Psoas muscle (tissue), 8 donors: ENCODE measurements around the gene CD79A. TPM values are rescaled to one million over a fixed set of nuclear protein-coding genes. Genes with fewer than 3 reads are reported as not detected.
A peak's percentile ranks its signal among the peaks of the same experiment; 100 is the strongest.

Source experiments
- ATAC-seq, 4 donors: fragments of 200-7000 bp; cut with Tn5 transposase; one replicate each; pipeline ENCODE4 v1.9.1; 2020; ENCODE audit warnings: moderate library complexity in 3 of 4, mild to moderate bottlenecking in 2 of 4
- DNase-seq, 2 donors: peaks; one replicate each; pipeline ENCODE4 v3.0.0-alpha.2; 2020
- H3K27ac ChIP-seq: fragments of 200-600 bp; one replicate; pipeline ENCODE4 v1.8.0; 2022
- H3K27me3 ChIP-seq, 3 donors: fragments of 200-600 bp in 1 of 3; one replicate each; pipeline versions ENCODE4 v1.6.1 to v1.8.0; 2013 to 2022; ENCODE audit warnings: low read length in 2 of 3, mild to moderate bottlenecking in 2 of 3, moderate library complexity in 1 of 3; ENCODE audit not compliant: insufficient read depth in 3 of 3
- H3K36me3 ChIP-seq, 2 donors: fragments of 200-600 bp in 1 of 2; one replicate each; pipeline versions ENCODE4 v1.6.1 to v1.8.0; 2013 to 2022; ENCODE audit warnings: low read depth in 1 of 2, mild to moderate bottlenecking in 1 of 2, moderate library complexity in 1 of 2; ENCODE audit not compliant: insufficient read depth in 1 of 2
- H3K4me1 ChIP-seq: fragments of 200-600 bp; one replicate; pipeline ENCODE4 v1.8.0; 2022
- H3K4me3 ChIP-seq: fragments of 200-600 bp; one replicate; pipeline ENCODE4 v1.8.0; 2022; ENCODE audit warnings: mild to moderate bottlenecking
- H3K9me3 ChIP-seq: fragments of 200-600 bp; one replicate; pipeline ENCODE4 v1.8.0; 2022
- WGBS, 3 donors: extraction: QIAGEN DNeasy Blood & Tissue Kit; methylation state at CpG; one replicate each; pipeline versions ENCODE4 v1.1.6 to v1.1.7; 2013; 5-methylcytosine and 5-hydroxymethylcytosine counted together
- intact Hi-C, 2 donors: fragments of 100-400 bp; cut with DNase I; formaldehyde crosslinking; loops; one replicate each; pipeline versions ENCODE4 v1.11.0 to v1.14.2; 2022
- polyA plus RNA-seq, 3 donors: library from polyadenylated mRNA; stranded (reverse); fragments of 200-250 nt; gene quantifications; one replicate each; pipeline ENCODE4 v1.2.3, GENCODE V29; 2013
- total RNA-seq, 4 donors: library from RNA; stranded (reverse); fragmentation: NEBNext Ultra II Directional in 2 of 4; extraction: Animal tissue kit (Norgen Biotek cat#: 25700) in 2 of 4; gene quantifications; one replicate each; pipeline versions ENCODE4 v1.2.1 to v1.2.4, GENCODE V29; 2021 to 2023
- TF ChIP-seq, protein P1 (sequence below): fragments of 200-600 bp; IDR thresholded peaks from one replicate; pipeline ENCODE4 v1.8.0; 2022; ENCODE audit warnings: antibody characterized with exemption
- donor health status: healthy with polysubstance abuse.
- donor health status: DM: no; HTN: no; CAD: no; lungs with moderate emphysema.
- donor health status: Bipolar disorder and iron deficiency.
- donor health status: healthy.
- donor health status: DM: yes; HTN: yes; CAD: no.
- donor health status: DM: no; HTN: no; CAD: no.
- donor health status: DM: no; HTN: no; CAD: no.
- donor health status: DM: yes; HTN: yes; CAD: no.

CD79A gene
- total and polyA plus RNA-seq, 7 donors: 0.30 to 1.4 (median 0.87) TPM

DNA sequence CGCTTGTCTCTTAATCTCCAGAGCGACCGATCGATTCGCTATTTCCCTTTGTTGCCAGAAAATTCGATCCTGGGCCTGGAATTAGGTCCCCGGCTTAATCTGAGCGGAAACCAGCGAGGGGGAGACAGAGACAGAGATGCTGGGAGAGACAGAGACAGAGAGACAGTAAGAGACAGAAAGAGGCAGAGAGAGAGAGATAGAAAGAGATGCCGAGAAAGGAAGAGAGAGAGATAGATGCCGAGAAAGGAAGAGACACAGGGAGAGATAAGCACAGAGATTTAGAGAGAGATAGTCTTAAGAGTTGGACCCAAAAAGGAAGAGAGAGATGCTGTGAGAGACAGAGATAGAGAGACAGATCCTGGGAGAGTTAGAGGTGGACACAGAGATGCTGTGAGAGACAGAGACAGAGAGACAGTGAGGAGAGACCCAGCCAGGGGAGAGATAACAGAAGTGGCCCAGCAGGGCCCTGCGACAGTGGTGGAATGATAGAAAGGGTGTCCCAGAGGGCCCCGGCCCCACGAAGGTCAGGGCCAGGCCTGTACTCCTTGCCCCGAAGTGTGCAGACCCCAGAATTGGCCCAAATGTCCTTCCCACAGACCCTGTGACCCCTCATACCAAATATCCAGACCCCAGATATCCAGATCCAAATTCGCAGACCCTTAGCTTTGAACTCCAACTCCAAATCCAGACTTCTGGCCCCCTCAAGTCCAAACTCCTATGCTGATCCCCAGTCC is 49.9 kb downstream of the CD79A start:
- 25 to 38% (median 36%) methylated on average over 14 to 16 of the region's 16 CpGs for WGBS, 3 donors
- Histone ChIP-seq H3K27me3 (peaks cover 0 to 91% (median 56%) of the 10 kb centered on the region in 3 donors), H3K36me3 (no peaks in the 10 kb centered on the region), H3K4me3 (no peak overlapping the region), H3K27ac (no peak overlapping the region), H3K4me1 (peaks cover 5% of the 10 kb centered on the region), H3K9me3 (no peaks in the 10 kb centered on the region)
- DNase-seq: no peak
- intact Hi-C loops: no loop called here
- no peak for ATAC-seq
- TF ChIP-seq, protein P1, sequence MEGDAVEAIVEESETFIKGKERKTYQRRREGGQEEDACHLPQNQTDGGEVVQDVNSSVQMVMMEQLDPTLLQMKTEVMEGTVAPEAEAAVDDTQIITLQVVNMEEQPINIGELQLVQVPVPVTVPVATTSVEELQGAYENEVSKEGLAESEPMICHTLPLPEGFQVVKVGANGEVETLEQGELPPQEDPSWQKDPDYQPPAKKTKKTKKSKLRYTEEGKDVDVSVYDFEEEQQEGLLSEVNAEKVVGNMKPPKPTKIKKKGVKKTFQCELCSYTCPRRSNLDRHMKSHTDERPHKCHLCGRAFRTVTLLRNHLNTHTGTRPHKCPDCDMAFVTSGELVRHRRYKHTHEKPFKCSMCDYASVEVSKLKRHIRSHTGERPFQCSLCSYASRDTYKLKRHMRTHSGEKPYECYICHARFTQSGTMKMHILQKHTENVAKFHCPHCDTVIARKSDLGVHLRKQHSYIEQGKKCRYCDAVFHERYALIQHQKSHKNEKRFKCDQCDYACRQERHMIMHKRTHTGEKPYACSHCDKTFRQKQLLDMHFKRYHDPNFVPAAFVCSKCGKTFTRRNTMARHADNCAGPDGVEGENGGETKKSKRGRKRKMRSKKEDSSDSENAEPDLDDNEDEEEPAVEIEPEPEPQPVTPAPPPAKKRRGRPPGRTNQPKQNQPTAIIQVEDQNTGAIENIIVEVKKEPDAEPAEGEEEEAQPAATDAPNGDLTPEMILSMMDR: no peak

- Histone ChIP-seq H3K27ac (no peak overlapping the region), H3K36me3 (no peaks in the 10 kb centered on the region), H3K27me3 (peaks cover 0 to 91% (median 54%) of the 10 kb centered on the region in 3 donors), H3K9me3 (no peaks in the 10 kb centered on the region), H3K4me1 (peaks cover 5% of the 10 kb centered on the region), H3K4me3 (peak overlapping the region; percentile 52)
- intact Hi-C loops: no loop called here
- 5 to 7% (median 7%) methylated on average over 32 to 43 of the region's 43 CpGs for WGBS, 3 donors
- TF ChIP-seq, protein P1: no peak
- DNase-seq: no peak
- no peak for ATAC-seq
These were observed 50.6 kb downstream of the CD79A start for GRCh38 chr19:41927497-41928192.

- ATAC-seq (no peak), DNase-seq (no peak)
- TF ChIP-seq, protein P1: no peak
- Histone ChIP-seq H3K9me3 (no peaks in the 10 kb centered on the region), H3K36me3 (no peaks in the 10 kb centered on the region), H3K27me3 (peaks cover 0 to 91% (median 55%) of the 10 kb centered on the region in 3 donors), H3K4me3 (peak within 1 kb of the TSS; percentile 52), H3K4me1 (peaks cover 5% of the 10 kb centered on the region), H3K27ac (no peak within 1 kb of the TSS)
- 0 to 2% (median 1%) methylated on average over 30 to 49 of the region's 49 CpGs for WGBS, 3 donors
- intact Hi-C loops: no loop called here
These were observed 51.2 kb downstream of the CD79A start, which contains the start of gene ERFL for GRCh38 chr19:41928221-41928683. ERFL (minus strand) TSS chr19:41928449; CDS start chr19:41912919, 15,530 bp downstream.

GRCh38 chr19:41928754-41929535 is 51.9 kb downstream of the CD79A start:
- Histone ChIP-seq H3K27me3 (peaks cover 0 to 94% (median 56%) of the 10 kb centered on the region in 3 donors), H3K9me3 (no peaks in the 10 kb centered on the region), H3K36me3 (no peaks in the 10 kb centered on the region), H3K27ac (no peak overlapping the region), H3K4me3 (peak overlapping the region; percentile 52), H3K4me1 (peaks cover 5% of the 10 kb centered on the region)
- no peak for ATAC-seq
- no peak for DNase-seq
- TF ChIP-seq, protein P1: no peak
- WGBS, 3 donors: 2 to 5% (median 4%) methylated on average over 24 to 29 of the region's 29 CpGs
- intact Hi-C loops: no loop called here
